SKM-1 treated with dmso at 0.1 percent for 144 hours (cell line): ENCODE measurements around the gene C9orf72.

Experiments used
- DNase-seq: peaks from one replicate; lab custom pipeline; 2025; ENCODE audit not compliant: unreplicated experiment; lab: John Stamatoyannopoulos, UW

C9orf72 gene

GRCh38 chr9:27581826-27582225, 8.5 kb upstream of the C9orf72 start:
- DNase-seq: peak; percentile 4

- peak; percentile 98 for DNase-seq
These were observed 631 bp upstream of the C9orf72 start for GRCh38 chr9:27573634-27574590.

GRCh38 chr9:27572566-27572917, 739 bp downstream of the C9orf72 start:
- DNase-seq: peak; percentile 72

GRCh38 chr9:27572061-27572460, 1.2 kb downstream of the C9orf72 start:
- no peak for DNase-seq

- DNase-seq: no peak
These were observed 2.3 kb downstream of the C9orf72 start for GRCh38 chr9:27571011-27571410.

- DNase-seq: no peak
These were observed 3.9 kb downstream of the C9orf72 start for GRCh38 chr9:27569406-27569805.

- DNase-seq: no peak
These were observed 7.2 kb downstream of the C9orf72 start for GRCh38 chr9:27566118-27566517.

GRCh38 chr9:27565696-27566095, 7.6 kb downstream of the C9orf72 start:
- DNase-seq: no peak

GRCh38 chr9:27564670-27565069, 8.6 kb downstream of the C9orf72 start:
- no peak for DNase-seq

- no peak for DNase-seq
These were observed 9.4 kb downstream of the C9orf72 start for GRCh38 chr9:27563738-27564430.

- DNase-seq: no peak
These were observed 11.6 kb downstream of the C9orf72 start for GRCh38 chr9:27561685-27562084.

- no peak for DNase-seq
These were observed 12.8 kb downstream of the C9orf72 start for GRCh38 chr9:27560457-27560856.

- DNase-seq: no peak
These were observed 15.0 kb downstream of the C9orf72 start for GRCh38 chr9:27558307-27558706.

- no peak for DNase-seq
These were observed 16.8 kb downstream of the C9orf72 start for GRCh38 chr9:27556470-27556869.

GRCh38 chr9:27554712-27555111, 18.6 kb downstream of the C9orf72 start:
- DNase-seq: no peak

- no peak for DNase-seq
These were observed 24.0 kb downstream of the C9orf72 start for GRCh38 chr9:27549196-27549755.

- DNase-seq: no peak
These were observed 25.1 kb downstream of the C9orf72 start for GRCh38 chr9:27548055-27548741.

- no peak for DNase-seq
These were observed 27.8 kb downstream of the C9orf72 start for GRCh38 chr9:27545471-27545870.

GRCh38 chr9:27542508-27542907, 30.8 kb downstream of the C9orf72 start:
- DNase-seq: no peak

GRCh38 chr9:27541740-27542139, 31.5 kb downstream of the C9orf72 start:
- no peak for DNase-seq

- no peak for DNase-seq
These were observed 32.8 kb downstream of the C9orf72 start for GRCh38 chr9:27540502-27540901.
